ENCODE results near the gene URI1.

GRCh38 chr19:29934257-29934656 lies 7.8 kb upstream of the URI1 start:
- TF ChIP-seq, protein P1, sequence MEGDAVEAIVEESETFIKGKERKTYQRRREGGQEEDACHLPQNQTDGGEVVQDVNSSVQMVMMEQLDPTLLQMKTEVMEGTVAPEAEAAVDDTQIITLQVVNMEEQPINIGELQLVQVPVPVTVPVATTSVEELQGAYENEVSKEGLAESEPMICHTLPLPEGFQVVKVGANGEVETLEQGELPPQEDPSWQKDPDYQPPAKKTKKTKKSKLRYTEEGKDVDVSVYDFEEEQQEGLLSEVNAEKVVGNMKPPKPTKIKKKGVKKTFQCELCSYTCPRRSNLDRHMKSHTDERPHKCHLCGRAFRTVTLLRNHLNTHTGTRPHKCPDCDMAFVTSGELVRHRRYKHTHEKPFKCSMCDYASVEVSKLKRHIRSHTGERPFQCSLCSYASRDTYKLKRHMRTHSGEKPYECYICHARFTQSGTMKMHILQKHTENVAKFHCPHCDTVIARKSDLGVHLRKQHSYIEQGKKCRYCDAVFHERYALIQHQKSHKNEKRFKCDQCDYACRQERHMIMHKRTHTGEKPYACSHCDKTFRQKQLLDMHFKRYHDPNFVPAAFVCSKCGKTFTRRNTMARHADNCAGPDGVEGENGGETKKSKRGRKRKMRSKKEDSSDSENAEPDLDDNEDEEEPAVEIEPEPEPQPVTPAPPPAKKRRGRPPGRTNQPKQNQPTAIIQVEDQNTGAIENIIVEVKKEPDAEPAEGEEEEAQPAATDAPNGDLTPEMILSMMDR (IDR thresholded peaks at IDR 0.05): no peak
- TF ChIP-seq EP300 (IDR thresholded peaks at IDR 0.05): no peak
- no peak for TF ChIP-seq POLR2A (IDR thresholded peaks at IDR 0.05)
